ENCODE results near the gene SGTA. TPM values are rescaled to one million over a fixed set of nuclear protein-coding genes. Genes with fewer than 3 reads are reported as not detected.

SGTA gene
- total and polyA plus RNA-seq, 2 of the 13 experiments (the other 11 are each of a cell fraction or from before 2014, with no cell fraction given) = 43.9 to 47.4 TPM

DNA sequence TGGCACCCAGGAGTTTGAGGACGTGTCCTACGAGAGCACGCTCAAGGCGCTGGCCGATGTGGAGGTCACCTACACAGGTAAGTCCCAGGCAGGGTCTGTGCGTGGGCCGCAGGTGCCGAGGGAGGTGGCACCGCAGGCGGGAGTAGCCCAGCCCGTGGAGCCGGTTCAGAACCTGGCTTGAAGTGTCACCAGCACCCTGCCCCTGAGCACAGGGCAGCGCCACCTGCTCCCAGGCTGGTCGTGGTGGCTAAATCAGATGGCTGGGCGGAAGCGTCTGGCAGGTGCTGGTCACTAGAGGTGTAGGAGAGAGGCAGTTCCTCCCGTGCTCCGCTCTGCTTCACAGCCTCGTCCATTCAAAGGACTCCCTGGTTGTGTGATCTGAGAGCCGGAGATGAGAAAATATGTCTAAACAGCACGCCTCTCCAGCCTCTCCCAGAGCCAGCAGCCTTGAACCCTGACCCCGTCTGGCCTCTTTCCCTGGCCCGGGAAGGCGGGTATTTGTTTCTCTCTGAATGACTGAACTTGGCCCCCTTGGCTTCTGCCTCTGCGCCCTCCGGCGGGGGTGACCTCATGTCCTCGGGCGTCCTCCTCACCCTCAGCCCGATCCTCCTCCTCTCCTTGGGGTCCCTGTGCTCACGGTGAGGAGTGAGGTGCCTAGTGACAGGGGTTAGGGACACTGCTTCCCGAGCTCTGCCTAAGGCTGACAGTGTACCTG is 7.6 kb upstream of the SGTA start (continued):
- TF ChIP-seq, protein P1, sequence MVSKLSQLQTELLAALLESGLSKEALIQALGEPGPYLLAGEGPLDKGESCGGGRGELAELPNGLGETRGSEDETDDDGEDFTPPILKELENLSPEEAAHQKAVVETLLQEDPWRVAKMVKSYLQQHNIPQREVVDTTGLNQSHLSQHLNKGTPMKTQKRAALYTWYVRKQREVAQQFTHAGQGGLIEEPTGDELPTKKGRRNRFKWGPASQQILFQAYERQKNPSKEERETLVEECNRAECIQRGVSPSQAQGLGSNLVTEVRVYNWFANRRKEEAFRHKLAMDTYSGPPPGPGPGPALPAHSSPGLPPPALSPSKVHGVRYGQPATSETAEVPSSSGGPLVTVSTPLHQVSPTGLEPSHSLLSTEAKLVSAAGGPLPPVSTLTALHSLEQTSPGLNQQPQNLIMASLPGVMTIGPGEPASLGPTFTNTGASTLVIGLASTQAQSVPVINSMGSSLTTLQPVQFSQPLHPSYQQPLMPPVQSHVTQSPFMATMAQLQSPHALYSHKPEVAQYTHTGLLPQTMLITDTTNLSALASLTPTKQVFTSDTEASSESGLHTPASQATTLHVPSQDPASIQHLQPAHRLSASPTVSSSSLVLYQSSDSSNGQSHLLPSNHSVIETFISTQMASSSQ (IDR thresholded peaks at IDR 0.05; ENCODE audit: low read depth) = peak; percentile 30; the same call in 1 of the 2 replicates
- TF ChIP-seq, protein P1 (CRISPR knock-in tag; IDR thresholded peaks at IDR 0.05; ENCODE audit: borderline replicate concordance) = peak; percentile 41; the same call in 1 of the 2 replicates
- no peak for TF ChIP-seq ZNF180 (CRISPR knock-in tag; IDR thresholded peaks at IDR 0.05; ENCODE audit: borderline replicate concordance, low read depth)
- TF ChIP-seq, protein P2, sequence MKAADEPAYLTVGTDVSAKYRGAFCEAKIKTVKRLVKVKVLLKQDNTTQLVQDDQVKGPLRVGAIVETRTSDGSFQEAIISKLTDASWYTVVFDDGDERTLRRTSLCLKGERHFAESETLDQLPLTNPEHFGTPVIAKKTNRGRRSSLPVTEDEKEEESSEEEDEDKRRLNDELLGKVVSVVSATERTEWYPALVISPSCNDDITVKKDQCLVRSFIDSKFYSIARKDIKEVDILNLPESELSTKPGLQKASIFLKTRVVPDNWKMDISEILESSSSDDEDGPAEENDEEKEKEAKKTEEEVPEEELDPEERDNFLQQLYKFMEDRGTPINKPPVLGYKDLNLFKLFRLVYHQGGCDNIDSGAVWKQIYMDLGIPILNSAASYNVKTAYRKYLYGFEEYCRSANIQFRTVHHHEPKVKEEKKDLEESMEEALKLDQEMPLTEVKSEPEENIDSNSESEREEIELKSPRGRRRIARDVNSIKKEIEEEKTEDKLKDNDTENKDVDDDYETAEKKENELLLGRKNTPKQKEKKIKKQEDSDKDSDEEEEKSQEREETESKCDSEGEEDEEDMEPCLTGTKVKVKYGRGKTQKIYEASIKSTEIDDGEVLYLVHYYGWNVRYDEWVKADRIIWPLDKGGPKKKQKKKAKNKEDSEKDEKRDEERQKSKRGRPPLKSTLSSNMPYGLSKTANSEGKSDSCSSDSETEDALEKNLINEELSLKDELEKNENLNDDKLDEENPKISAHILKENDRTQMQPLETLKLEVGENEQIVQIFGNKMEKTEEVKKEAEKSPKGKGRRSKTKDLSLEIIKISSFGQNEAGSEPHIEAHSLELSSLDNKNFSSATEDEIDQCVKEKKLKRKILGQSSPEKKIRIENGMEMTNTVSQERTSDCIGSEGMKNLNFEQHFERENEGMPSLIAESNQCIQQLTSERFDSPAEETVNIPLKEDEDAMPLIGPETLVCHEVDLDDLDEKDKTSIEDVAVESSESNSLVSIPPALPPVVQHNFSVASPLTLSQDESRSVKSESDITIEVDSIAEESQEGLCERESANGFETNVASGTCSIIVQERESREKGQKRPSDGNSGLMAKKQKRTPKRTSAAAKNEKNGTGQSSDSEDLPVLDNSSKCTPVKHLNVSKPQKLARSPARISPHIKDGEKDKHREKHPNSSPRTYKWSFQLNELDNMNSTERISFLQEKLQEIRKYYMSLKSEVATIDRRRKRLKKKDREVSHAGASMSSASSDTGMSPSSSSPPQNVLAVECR (CRISPR knock-in tag; IDR thresholded peaks at IDR 0.05; ENCODE audit: borderline replicate concordance) = peak; percentile 87; the same call in 1 of the 2 replicates
- TF ChIP-seq ZNF24 (IDR thresholded peaks at IDR 0.05) = no peak
- TF ChIP-seq, protein P3, sequence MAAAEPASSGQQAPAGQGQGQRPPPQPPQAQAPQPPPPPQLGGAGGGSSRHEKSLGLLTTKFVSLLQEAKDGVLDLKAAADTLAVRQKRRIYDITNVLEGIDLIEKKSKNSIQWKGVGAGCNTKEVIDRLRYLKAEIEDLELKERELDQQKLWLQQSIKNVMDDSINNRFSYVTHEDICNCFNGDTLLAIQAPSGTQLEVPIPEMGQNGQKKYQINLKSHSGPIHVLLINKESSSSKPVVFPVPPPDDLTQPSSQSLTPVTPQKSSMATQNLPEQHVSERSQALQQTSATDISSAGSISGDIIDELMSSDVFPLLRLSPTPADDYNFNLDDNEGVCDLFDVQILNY (CRISPR knock-in tag; conservative IDR thresholded peaks at IDR 0.05) = no peak
- TF ChIP-seq CHD2 (IDR thresholded peaks at IDR 0.05; ENCODE audit: low read depth, low read length) = no peak
- TF ChIP-seq, protein P4, sequence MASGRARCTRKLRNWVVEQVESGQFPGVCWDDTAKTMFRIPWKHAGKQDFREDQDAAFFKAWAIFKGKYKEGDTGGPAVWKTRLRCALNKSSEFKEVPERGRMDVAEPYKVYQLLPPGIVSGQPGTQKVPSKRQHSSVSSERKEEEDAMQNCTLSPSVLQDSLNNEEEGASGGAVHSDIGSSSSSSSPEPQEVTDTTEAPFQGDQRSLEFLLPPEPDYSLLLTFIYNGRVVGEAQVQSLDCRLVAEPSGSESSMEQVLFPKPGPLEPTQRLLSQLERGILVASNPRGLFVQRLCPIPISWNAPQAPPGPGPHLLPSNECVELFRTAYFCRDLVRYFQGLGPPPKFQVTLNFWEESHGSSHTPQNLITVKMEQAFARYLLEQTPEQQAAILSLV (CRISPR knock-in tag; IDR thresholded peaks at IDR 0.05; ENCODE audit: borderline replicate concordance) = 0 out of 2 replicates have a peak, but pooled peaks have one; percentile 63
- TF ChIP-seq, protein P5, sequence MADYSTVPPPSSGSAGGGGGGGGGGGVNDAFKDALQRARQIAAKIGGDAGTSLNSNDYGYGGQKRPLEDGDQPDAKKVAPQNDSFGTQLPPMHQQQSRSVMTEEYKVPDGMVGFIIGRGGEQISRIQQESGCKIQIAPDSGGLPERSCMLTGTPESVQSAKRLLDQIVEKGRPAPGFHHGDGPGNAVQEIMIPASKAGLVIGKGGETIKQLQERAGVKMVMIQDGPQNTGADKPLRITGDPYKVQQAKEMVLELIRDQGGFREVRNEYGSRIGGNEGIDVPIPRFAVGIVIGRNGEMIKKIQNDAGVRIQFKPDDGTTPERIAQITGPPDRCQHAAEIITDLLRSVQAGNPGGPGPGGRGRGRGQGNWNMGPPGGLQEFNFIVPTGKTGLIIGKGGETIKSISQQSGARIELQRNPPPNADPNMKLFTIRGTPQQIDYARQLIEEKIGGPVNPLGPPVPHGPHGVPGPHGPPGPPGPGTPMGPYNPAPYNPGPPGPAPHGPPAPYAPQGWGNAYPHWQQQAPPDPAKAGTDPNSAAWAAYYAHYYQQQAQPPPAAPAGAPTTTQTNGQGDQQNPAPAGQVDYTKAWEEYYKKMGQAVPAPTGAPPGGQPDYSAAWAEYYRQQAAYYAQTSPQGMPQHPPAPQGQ (CRISPR knock-in tag; IDR thresholded peaks at IDR 0.05; ENCODE audit: borderline replicate concordance) = no peak
- TF ChIP-seq SNAI1 (CRISPR knock-in tag; IDR thresholded peaks at IDR 0.05; ENCODE audit: borderline replicate concordance) = no peak
- no peak; the same call in 1 of the 2 replicates for TF ChIP-seq KDM6A (CRISPR knock-in tag; IDR thresholded peaks at IDR 0.05; ENCODE audit: low read depth)
- TF ChIP-seq, protein P6, sequence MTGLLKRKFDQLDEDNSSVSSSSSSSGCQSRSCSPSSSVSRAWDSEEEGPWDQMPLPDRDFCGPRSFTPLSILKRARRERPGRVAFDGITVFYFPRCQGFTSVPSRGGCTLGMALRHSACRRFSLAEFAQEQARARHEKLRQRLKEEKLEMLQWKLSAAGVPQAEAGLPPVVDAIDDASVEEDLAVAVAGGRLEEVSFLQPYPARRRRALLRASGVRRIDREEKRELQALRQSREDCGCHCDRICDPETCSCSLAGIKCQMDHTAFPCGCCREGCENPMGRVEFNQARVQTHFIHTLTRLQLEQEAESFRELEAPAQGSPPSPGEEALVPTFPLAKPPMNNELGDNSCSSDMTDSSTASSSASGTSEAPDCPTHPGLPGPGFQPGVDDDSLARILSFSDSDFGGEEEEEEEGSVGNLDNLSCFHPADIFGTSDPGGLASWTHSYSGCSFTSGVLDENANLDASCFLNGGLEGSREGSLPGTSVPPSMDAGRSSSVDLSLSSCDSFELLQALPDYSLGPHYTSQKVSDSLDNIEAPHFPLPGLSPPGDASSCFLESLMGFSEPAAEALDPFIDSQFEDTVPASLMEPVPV (CRISPR knock-in tag; IDR thresholded peaks at IDR 0.05) = 0 out of 2 replicates have a peak, but pooled peaks have one; percentile 47
- no peak for TF ChIP-seq ZNF326 (CRISPR knock-in tag; IDR thresholded peaks at IDR 0.05; ENCODE audit: borderline replicate concordance)

Data from HepG2 (cell line).